Measurements from ENCODE around the gene RIN3. TPM values are rescaled to one million over a fixed set of nuclear protein-coding genes. Genes with fewer than 3 reads are reported as not detected.

Gene RIN3
- total and polyA plus RNA-seq, 3 donors from 2014 or later = 25.9 to 56.2 (median 49.8) TPM

DNA sequence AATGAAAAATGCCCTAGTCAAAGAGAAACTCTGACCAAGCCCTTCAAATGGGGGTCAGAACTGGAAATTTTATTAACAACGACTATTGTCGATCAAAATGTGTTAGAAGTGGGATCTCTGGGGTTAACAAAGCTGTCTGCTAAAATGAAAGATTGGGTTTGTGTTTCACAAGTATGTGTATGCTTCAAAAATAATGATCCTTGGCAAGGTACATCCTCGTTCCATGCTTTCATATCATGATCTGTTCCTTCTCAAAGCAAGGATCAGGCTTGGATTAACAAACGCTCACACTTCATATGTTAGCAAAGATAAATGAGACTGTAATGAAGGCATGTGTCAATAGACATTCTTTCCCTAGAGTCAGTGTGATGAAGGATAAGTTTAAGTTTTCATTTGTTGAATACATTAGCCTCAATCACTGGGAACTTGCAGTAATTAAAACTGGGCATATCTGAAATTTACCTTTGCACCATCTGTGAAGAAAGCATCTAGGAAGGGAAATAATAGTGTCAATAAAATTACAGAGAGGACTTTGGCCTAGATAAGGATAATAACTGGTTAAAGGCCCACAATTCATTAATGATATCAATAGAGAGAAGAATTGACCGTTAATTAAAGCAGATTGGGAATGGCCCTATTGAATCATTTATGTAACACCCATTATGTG lies 91.8 kb downstream of the RIN3 start:
- Histone ChIP-seq H3K27ac (no peak overlapping the region), H3K4me1 (peaks cover 5% of the 10 kb centered on the region), H3K27me3 (no peaks in the 10 kb centered on the region), H3K4me3 (no peak overlapping the region), H3K9me3 (no peaks in the 10 kb centered on the region), H3K36me3 (ENCODE audit: low read depth, missing control alignments) (no peaks in the 10 kb centered on the region)
- TF ChIP-seq, protein P1, sequence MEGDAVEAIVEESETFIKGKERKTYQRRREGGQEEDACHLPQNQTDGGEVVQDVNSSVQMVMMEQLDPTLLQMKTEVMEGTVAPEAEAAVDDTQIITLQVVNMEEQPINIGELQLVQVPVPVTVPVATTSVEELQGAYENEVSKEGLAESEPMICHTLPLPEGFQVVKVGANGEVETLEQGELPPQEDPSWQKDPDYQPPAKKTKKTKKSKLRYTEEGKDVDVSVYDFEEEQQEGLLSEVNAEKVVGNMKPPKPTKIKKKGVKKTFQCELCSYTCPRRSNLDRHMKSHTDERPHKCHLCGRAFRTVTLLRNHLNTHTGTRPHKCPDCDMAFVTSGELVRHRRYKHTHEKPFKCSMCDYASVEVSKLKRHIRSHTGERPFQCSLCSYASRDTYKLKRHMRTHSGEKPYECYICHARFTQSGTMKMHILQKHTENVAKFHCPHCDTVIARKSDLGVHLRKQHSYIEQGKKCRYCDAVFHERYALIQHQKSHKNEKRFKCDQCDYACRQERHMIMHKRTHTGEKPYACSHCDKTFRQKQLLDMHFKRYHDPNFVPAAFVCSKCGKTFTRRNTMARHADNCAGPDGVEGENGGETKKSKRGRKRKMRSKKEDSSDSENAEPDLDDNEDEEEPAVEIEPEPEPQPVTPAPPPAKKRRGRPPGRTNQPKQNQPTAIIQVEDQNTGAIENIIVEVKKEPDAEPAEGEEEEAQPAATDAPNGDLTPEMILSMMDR (IDR thresholded peaks at IDR 0.05) = no peak
- no peak for TF ChIP-seq POLR2A (IDR thresholded peaks at IDR 0.05)
- intact Hi-C loops (cut with DNase I; ENCODE audit: low total_unique reads) = no loop called here
- no peak for DNase-seq
- 90 to 96% methylated on average over 5 of the region's 5 CpGs for WGBS, 2 donors

DNA sequence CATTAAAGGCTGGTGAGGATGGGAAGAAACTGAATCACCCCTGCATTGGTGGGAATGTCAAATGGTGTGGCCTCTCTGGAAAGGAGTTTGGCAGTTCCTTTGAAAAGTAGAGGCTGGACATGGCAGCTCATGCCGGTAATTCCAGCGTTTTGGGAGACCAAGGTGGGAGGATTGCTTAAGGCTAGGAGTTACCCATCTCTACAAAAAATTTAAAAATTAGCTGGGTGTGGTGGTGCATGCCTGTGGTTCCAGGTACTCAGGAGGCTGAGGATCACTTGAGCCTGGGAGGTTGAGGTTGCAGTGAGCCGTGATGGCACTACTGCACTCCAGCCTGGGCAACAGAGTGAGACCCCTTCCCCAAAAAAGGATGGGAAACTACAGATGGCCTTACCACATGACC lies 93.7 kb downstream of the RIN3 start:
- Histone ChIP-seq H3K9me3 (no peaks in the 10 kb centered on the region), H3K27ac (no peak overlapping the region), H3K4me3 (no peak overlapping the region), H3K4me1 (no peaks in the 10 kb centered on the region), H3K27me3 (no peaks in the 10 kb centered on the region), H3K36me3 (ENCODE audit: low read depth, missing control alignments) (no peaks in the 10 kb centered on the region)
- intact Hi-C loops (cut with DNase I; ENCODE audit: low total_unique reads) = no loop called here
- TF ChIP-seq, protein P1 (IDR thresholded peaks at IDR 0.05) = no peak
- TF ChIP-seq POLR2A (IDR thresholded peaks at IDR 0.05) = no peak
- WGBS, 2 donors = 96 to 100% methylated on average over 3 of the region's 3 CpGs
- DNase-seq = no peak

GRCh38 chr14:92607702-92608429 lies 94.3 kb downstream of the RIN3 start:
- DNase-seq = no peak
- Histone ChIP-seq H3K36me3 (ENCODE audit: low read depth, missing control alignments) (no peaks in the 10 kb centered on the region), H3K4me1 (no peaks in the 10 kb centered on the region), H3K4me3 (no peak overlapping the region), H3K27me3 (no peaks in the 10 kb centered on the region), H3K9me3 (no peaks in the 10 kb centered on the region), H3K27ac (no peak overlapping the region)
- intact Hi-C loops (cut with DNase I; ENCODE audit: low total_unique reads) = no loop called here
- WGBS, 2 donors = 90 to 96% methylated on average over 5 of the region's 5 CpGs
- no peak for TF ChIP-seq POLR2A (IDR thresholded peaks at IDR 0.05)
- TF ChIP-seq, protein P1 (IDR thresholded peaks at IDR 0.05) = no peak

DNA sequence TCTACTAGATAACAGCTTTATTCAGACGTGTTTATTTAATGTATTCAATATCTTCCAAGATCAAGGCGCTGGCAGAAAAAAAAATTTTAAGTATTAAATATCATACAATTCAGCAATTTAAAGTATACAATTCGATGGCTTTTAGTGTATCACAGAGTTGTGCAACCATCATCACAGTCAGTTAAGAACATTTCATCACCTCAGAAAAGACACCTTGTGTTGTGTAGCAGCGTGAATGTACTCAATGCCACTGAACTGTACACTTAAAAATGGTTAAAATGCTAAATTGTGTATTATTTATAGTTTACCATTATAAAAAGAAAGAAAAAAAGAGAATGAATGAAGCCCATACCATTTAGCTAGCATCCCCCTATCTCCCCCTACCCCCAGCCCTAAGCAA lies 96.4 kb downstream of the RIN3 start:
- no peak overlapping the region for H3K4me3 ChIP-seq
- H3K9me3 ChIP-seq = no peaks in the 10 kb centered on the region
- intact Hi-C loops (cut with DNase I; ENCODE audit: low total_unique reads) = no loop called here
- no peaks in the 10 kb centered on the region for H3K36me3 ChIP-seq (ENCODE audit: low read depth, missing control alignments)
- H3K4me1 ChIP-seq = no peaks in the 10 kb centered on the region
- H3K27ac ChIP-seq = no peak overlapping the region
- WGBS, 2 donors = 80 to 89% methylated on average over 4 of the region's 4 CpGs
- H3K27me3 ChIP-seq = no peaks in the 10 kb centered on the region
- DNase-seq = no peak
- TF ChIP-seq POLR2A (IDR thresholded peaks at IDR 0.05) = no peak
- TF ChIP-seq, protein P1 (IDR thresholded peaks at IDR 0.05) = no peak

Data from testis (tissue), 3 donors.